K562 (cell line): Measurements from ENCODE around the gene HSD11B2. TPM values are rescaled to one million over a fixed set of nuclear protein-coding genes. Genes with fewer than 3 reads are reported as not detected.

Experiments
- CBFB ChIP-seq: sonication (generic); formaldehyde crosslinking; IDR thresholded peaks from 2 replicates; pipeline ENCODE4 v1.4.0; 2020; ENCODE audit warnings: mild to moderate bottlenecking, missing genetic modification reagents
- CBX5 ChIP-seq: IDR thresholded peaks from 2 replicates; pipeline ENCODE4 v1.6.1; 2014; ENCODE audit warnings: low read depth, borderline replicate concordance
- CBX8 ChIP-seq: fragments of 200-600 bp; sonication (generic); IDR thresholded peaks from 2 replicates; pipeline ENCODE4 v1.6.1; 2012; ENCODE audit warnings: borderline replicate concordance, mixed run types, low read depth, mild to moderate bottlenecking, moderate library complexity, mixed read lengths, low read length, control low read depth, inconsistent platforms; ENCODE audit not compliant: poor library complexity, severe bottlenecking; ENCODE audit errors: extremely low read depth
- DACH1 ChIP-seq: fragments of 450-650 bp; IDR thresholded peaks from 2 replicates; pipeline ENCODE4 v1.6.1; 2018; ENCODE audit not compliant: partially characterized antibody
- ELF2 ChIP-seq: fragments of 250-450 bp; sonication (Bioruptor Pico); IDR thresholded peaks from 2 replicates; pipeline ENCODE4 v1.5.0; 2021; ENCODE audit warnings: mild to moderate bottlenecking
- EP400 ChIP-seq: fragments of 450-650 bp; IDR thresholded peaks from 2 replicates; pipeline ENCODE4 v1.6.1; 2017; ENCODE audit warnings: antibody characterized with exemption, mild to moderate bottlenecking, moderate library complexity
- FOXP1 ChIP-seq: sonication (generic); formaldehyde crosslinking; IDR thresholded peaks from 2 replicates; pipeline ENCODE4 v1.8.0; 2022; ENCODE audit warnings: mild to moderate bottlenecking, missing genetic modification reagents
- HNRNPLL ChIP-seq: fragments of 200-400 bp; formaldehyde crosslinking; IDR thresholded peaks from 2 replicates; pipeline ENCODE4 v1.6.1; 2017; ENCODE audit warnings: low read length, low read depth, mild to moderate bottlenecking; ENCODE audit not compliant: poor library complexity, severe bottlenecking
- JUN ChIP-seq, 2 experiments: sonication (generic) in 1 of 2; formaldehyde crosslinking in 1 of 2; IDR thresholded peaks; 2 replicates each; pipeline versions ENCODE4 v1.6.1 to v1.8.0; 2012 to 2022; ENCODE audit warnings: borderline replicate concordance in 2 of 2, mild to moderate bottlenecking in 2 of 2, improper control_type of control experiment in 1 of 2, low read depth in 1 of 2, low read length in 1 of 2, missing genetic modification reagents in 1 of 2
- L3MBTL2 ChIP-seq: fragments of 450-650 bp; IDR thresholded peaks from 2 replicates; pipeline ENCODE4 v1.6.1; 2016; ENCODE audit warnings: mild to moderate bottlenecking, moderate library complexity
- MYNN ChIP-seq, 2 experiments: sonication (generic); formaldehyde crosslinking in 1 of 2; IDR thresholded peaks; 2 replicates each; pipeline versions ENCODE4 v1.5.0 to v1.6.1; 2016 to 2020; ENCODE audit warnings: antibody characterized with exemption in 1 of 2, missing genetic modification reagents in 1 of 2
- PCBP2 ChIP-seq: fragments of 200-400 bp; formaldehyde crosslinking; IDR thresholded peaks from 2 replicates; pipeline ENCODE4 v1.6.1; 2018; ENCODE audit warnings: low read length, low read depth, mild to moderate bottlenecking, moderate library complexity; ENCODE audit not compliant: poor library complexity, severe bottlenecking
- RBM22 ChIP-seq: fragments of 200-400 bp; formaldehyde crosslinking; IDR thresholded peaks from 2 replicates; pipeline ENCODE4 v1.6.1; 2018; ENCODE audit warnings: low read length, low read depth; ENCODE audit not compliant: poor library complexity, severe bottlenecking
- SREBF1 ChIP-seq: fragments of 150-350 bp; IDR thresholded peaks from 2 replicates; pipeline ENCODE4 v1.6.1; 2014; ENCODE audit warnings: antibody characterized with exemption, low read depth, low read length, borderline replicate concordance
- ZFP1 ChIP-seq: fragments of 450-650 bp; formaldehyde crosslinking; IDR thresholded peaks from 2 replicates; pipeline ENCODE4 v1.4.0; 2020; ENCODE audit warnings: mild to moderate bottlenecking, mixed read lengths
- ZKSCAN3 ChIP-seq: fragments of 250-450 bp; sonication (Bioruptor Pico); IDR thresholded peaks from 2 replicates; pipeline ENCODE4 v1.4.0; 2020
- polyA plus RNA-seq, 8 experiments: library from polyadenylated mRNA; depleted of rRNA in 4 of 8; stranded (reverse) in 5 of 8; unstranded in 3 of 8; fragments of >200 nt; fragmentation: Nextera tagmentation in 2 of 8; fragmentation: Illumina TruSeq in 1 of 8; extraction: Ambion mirVana in 2 of 8; extraction: Trizol in 1 of 8; gene quantifications; 2 replicates each; pipeline versions ENCODE4 v1.2.1 to v1.2.3, GENCODE V29; 2011 to 2014; ENCODE audit warnings: inconsistent platforms in 1 of 8, missing spikeins in 1 of 8
- total RNA-seq, 7 experiments: library from RNA; depleted of rRNA in 6 of 7; stranded (reverse); fragments of >200 nt in 6 of 7; fragmentation: Illumina TruSeq in 2 of 7; extraction: Trizol in 2 of 7; gene quantifications; 2 replicates each; pipeline versions ENCODE4 v1.2.1 to v1.2.3, GENCODE V29; 2011 to 2021; ENCODE audit warnings: low replicate concordance in 1 of 7
- TF ChIP-seq, protein P1 (sequence below), 3 experiments: IDR thresholded peaks in 2 of 3; conservative IDR thresholded peaks in 1 of 3; 2 replicates each; pipeline ENCODE4 v1.5.1; 2011 to 2012; ENCODE audit warnings: low read length in 3 of 3, mild to moderate bottlenecking in 3 of 3, control low read depth in 2 of 3, improper control_type of control experiment in 1 of 3, inconsistent platforms in 1 of 3, low read depth in 1 of 3, mixed read lengths in 1 of 3, moderate library complexity in 1 of 3; ENCODE audit not compliant: insufficient read depth in 2 of 3
- TF ChIP-seq, protein P2 (sequence below): fragments of 450-650 bp; formaldehyde crosslinking; IDR thresholded peaks from 2 replicates; pipeline ENCODE4 v1.4.0; 2020; ENCODE audit warnings: mild to moderate bottlenecking, moderate library complexity
- TF ChIP-seq, protein P3 (sequence below): fragments of 450-650 bp; formaldehyde crosslinking; IDR thresholded peaks from 2 replicates; pipeline ENCODE4 v1.4.0; 2020; ENCODE audit warnings: mild to moderate bottlenecking, mixed read lengths
- TF ChIP-seq, protein P4 (sequence below): fragments of 450-650 bp; IDR thresholded peaks from 2 replicates; pipeline ENCODE4 v1.7.0; 2016; ENCODE audit warnings: borderline replicate concordance

Gene HSD11B2
- total and polyA plus RNA-seq, 9 of the 15 experiments (the other 6 are each of a cell fraction or from before 2014, with no cell fraction given), result 0.08 to 2.0 (median 0.79) TPM

DNA sequence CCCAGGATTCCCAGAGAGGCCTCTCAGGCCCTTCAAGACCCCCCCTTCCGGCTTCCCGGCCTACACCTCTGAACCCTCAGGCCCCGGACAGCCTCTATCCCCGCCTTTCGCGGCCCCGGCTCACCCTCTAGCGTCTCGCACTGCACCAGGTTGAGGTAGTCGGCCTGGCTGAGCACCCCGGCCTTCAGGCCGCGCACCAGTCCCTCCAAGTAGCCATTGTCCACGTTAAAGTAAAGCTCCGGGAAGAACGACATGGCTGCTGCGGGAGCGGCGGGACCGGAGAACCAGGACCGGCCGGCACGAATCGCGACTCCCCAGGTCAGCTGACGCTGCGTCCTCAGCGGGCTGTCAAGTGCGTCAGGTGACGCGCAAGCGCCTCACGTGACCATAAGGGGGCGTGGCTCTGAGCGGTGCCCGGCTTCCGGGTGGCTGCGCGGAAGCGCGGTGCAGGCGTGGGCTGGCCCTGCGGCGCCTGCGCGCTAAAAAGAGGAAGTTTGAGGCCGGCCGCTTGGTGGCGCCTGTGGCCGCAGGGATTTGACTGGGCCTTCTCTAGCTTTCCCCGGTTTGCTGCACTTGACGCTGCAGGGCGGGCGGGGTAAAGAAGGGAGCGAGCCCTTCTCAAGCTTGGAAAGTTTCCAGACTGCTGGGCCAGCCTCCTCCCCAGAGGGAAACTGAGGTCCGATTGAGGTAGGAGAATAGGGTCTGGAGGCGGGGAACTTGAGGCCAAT, 50.1 kb downstream of the HSD11B2 start, which contains the start of gene ATP6V0D1 (continued):
- TF ChIP-seq MYNN (IDR thresholded peaks at IDR 0.05) (peak; percentile 40), MYNN (CRISPR knock-in tag; IDR thresholded peaks at IDR 0.05) (no peak), CBX5 (no peak), FOXP1 (CRISPR knock-in tag) (peak; percentile 91), ZKSCAN3 (no peak), SREBF1 (peak; percentile 85), EP400 (peak; percentile 84), ELF2 (CRISPR knock-in tag) (peak; percentile 96), JUN (IDR thresholded peaks at IDR 0.05; ENCODE audit: borderline replicate concordance, low read depth, low read length) (peak; percentile 84; the same call in 1 of the 2 replicates), JUN (CRISPR knock-in tag; IDR thresholded peaks at IDR 0.05; ENCODE audit: borderline replicate concordance) (0 out of 2 replicates have a peak, but pooled peaks have one; percentile 41), HNRNPLL (peak; percentile 19), CBX8 (no peak), RBM22 (peak; percentile 45), ZFP1 (CRISPR knock-in tag) (no peak), L3MBTL2 (peak; percentile 69), CBFB (CRISPR knock-in tag) (peak; percentile 84; the same call in 1 of the 2 replicates), DACH1 (peak; percentile 91), PCBP2 (no peak)
- TF ChIP-seq, protein P1, sequence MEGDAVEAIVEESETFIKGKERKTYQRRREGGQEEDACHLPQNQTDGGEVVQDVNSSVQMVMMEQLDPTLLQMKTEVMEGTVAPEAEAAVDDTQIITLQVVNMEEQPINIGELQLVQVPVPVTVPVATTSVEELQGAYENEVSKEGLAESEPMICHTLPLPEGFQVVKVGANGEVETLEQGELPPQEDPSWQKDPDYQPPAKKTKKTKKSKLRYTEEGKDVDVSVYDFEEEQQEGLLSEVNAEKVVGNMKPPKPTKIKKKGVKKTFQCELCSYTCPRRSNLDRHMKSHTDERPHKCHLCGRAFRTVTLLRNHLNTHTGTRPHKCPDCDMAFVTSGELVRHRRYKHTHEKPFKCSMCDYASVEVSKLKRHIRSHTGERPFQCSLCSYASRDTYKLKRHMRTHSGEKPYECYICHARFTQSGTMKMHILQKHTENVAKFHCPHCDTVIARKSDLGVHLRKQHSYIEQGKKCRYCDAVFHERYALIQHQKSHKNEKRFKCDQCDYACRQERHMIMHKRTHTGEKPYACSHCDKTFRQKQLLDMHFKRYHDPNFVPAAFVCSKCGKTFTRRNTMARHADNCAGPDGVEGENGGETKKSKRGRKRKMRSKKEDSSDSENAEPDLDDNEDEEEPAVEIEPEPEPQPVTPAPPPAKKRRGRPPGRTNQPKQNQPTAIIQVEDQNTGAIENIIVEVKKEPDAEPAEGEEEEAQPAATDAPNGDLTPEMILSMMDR (IDR thresholded peaks at IDR 0.05 in 2 of 3, conservative IDR thresholded peaks at IDR 0.05 in 1 of 3; ENCODE audit: insufficient read depth in 2 of 3, low read depth in 1 of 3, low read length in 3 of 3), result peak; percentile 90 to 98 (median 93)
- TF ChIP-seq, protein P2, sequence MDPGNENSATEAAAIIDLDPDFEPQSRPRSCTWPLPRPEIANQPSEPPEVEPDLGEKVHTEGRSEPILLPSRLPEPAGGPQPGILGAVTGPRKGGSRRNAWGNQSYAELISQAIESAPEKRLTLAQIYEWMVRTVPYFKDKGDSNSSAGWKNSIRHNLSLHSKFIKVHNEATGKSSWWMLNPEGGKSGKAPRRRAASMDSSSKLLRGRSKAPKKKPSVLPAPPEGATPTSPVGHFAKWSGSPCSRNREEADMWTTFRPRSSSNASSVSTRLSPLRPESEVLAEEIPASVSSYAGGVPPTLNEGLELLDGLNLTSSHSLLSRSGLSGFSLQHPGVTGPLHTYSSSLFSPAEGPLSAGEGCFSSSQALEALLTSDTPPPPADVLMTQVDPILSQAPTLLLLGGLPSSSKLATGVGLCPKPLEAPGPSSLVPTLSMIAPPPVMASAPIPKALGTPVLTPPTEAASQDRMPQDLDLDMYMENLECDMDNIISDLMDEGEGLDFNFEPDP, result no peak
- TF ChIP-seq, protein P3, sequence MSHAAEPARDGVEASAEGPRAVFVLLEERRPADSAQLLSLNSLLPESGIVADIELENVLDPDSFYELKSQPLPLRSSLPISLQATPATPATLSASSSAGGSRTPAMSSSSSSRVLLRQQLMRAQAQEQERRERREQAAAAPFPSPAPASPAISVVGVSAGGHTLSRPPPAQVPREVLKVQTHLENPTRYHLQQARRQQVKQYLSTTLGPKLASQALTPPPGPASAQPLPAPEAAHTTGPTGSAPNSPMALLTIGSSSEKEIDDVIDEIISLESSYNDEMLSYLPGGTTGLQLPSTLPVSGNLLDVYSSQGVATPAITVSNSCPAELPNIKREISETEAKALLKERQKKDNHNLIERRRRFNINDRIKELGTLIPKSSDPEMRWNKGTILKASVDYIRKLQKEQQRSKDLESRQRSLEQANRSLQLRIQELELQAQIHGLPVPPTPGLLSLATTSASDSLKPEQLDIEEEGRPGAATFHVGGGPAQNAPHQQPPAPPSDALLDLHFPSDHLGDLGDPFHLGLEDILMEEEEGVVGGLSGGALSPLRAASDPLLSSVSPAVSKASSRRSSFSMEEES (CRISPR knock-in tag), result peak; percentile 99
- TF ChIP-seq, protein P4, sequence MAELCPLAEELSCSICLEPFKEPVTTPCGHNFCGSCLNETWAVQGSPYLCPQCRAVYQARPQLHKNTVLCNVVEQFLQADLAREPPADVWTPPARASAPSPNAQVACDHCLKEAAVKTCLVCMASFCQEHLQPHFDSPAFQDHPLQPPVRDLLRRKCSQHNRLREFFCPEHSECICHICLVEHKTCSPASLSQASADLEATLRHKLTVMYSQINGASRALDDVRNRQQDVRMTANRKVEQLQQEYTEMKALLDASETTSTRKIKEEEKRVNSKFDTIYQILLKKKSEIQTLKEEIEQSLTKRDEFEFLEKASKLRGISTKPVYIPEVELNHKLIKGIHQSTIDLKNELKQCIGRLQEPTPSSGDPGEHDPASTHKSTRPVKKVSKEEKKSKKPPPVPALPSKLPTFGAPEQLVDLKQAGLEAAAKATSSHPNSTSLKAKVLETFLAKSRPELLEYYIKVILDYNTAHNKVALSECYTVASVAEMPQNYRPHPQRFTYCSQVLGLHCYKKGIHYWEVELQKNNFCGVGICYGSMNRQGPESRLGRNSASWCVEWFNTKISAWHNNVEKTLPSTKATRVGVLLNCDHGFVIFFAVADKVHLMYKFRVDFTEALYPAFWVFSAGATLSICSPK, result no peak
